Transverse colon (tissue), 4 donors: ENCODE results near the gene MYLK. TPM values are rescaled to one million over a fixed set of nuclear protein-coding genes. Genes with fewer than 3 reads are reported as not detected.

ENCODE experiments used
- DNase-seq: peaks from one replicate; pipeline ENCODE4 v3.0.0-alpha.2; 2019
- H3K27ac ChIP-seq, 4 donors: fragments of 200-600 bp; sonication (generic); 2 replicates each; pipeline ENCODE4 v1.5.1; 2016 to 2018; ENCODE audit warnings: inconsistent platforms in 4 of 4
- H3K27me3 ChIP-seq: fragments of 200-600 bp; sonication (generic); 2 replicates; pipeline ENCODE4 v1.5.1; 2017; ENCODE audit warnings: inconsistent platforms
- H3K36me3 ChIP-seq, 4 donors: fragments of 200-600 bp; sonication (generic); 2 replicates each; pipeline ENCODE4 v1.5.1; 2017 to 2019; ENCODE audit warnings: inconsistent platforms in 4 of 4
- H3K4me1 ChIP-seq, 4 donors: fragments of 200-600 bp; sonication (generic); 2 replicates each; pipeline ENCODE4 v1.5.1; 2017 to 2020; ENCODE audit warnings: inconsistent platforms in 4 of 4
- H3K4me3 ChIP-seq, 4 donors: fragments of 200-600 bp; sonication (generic); 1 replicate in 1 of 4; 2 replicates in 3 of 4; pipeline versions ENCODE4 v1.5.1 to v1.6.1; 2017 to 2019; ENCODE audit warnings: inconsistent platforms in 4 of 4
- H3K9me3 ChIP-seq, 2 donors: fragments of 200-600 bp; sonication (generic); 2 replicates each; pipeline ENCODE4 v1.5.1; 2017 to 2019; ENCODE audit warnings: inconsistent platforms in 2 of 2
- CTCF ChIP-seq, 5 experiments: fragments of 200-600 bp in 3 of 5; fragments of 450-650 bp in 2 of 5; sonication (generic) in 3 of 5; IDR thresholded peaks; 1 replicate in 2 of 5; 2 replicates in 3 of 5; pipeline ENCODE4 v1.5.1; 2016 to 2017; ENCODE audit warnings: antibody characterized with exemption in 5 of 5, inconsistent platforms in 3 of 5, mild to moderate bottlenecking in 2 of 5, moderate library complexity in 1 of 5
- EP300 ChIP-seq: sonication (generic); formaldehyde crosslinking; IDR thresholded peaks from one replicate; pipeline ENCODE4 v1.6.1; 2017; ENCODE audit warnings: antibody characterized with exemption, low read depth
- POLR2A ChIP-seq: fragments of 450-650 bp; IDR thresholded peaks from one replicate; pipeline ENCODE4 v1.6.1; 2016; ENCODE audit warnings: antibody characterized with exemption, mild to moderate bottlenecking, moderate library complexity
- POLR2AphosphoS5 ChIP-seq, 3 donors: sonication (generic); formaldehyde crosslinking; IDR thresholded peaks; one replicate each; pipeline ENCODE4 v1.6.1; 2016; ENCODE audit warnings: antibody characterized with exemption in 3 of 3
- WGBS, 2 donors: methylation state at CpG; one replicate each; pipeline ENCODE4 v1.1.5; 2018; ENCODE audit warnings: low coverage in 1 of 2; 5-methylcytosine and 5-hydroxymethylcytosine counted together
- in situ Hi-C, 4 donors: fragments of 200-750 bp; cut with MboI; loops; one replicate each; pipeline versions ENCODE4 v1.15.0 to v1.15.1; 2017; ENCODE audit warnings: low sequenced_read_pairs in 3 of 4, low pct_ligation_motif_present in 1 of 4, low pct_unique_long_range_greater_than_20kb in 1 of 4
- intact Hi-C: fragments of 100-400 bp; cut with DNase I; formaldehyde crosslinking; loops from one replicate; pipeline ENCODE4 v1.15.1; 2023; ENCODE audit warnings: low total_unique reads
- total RNA-seq, 4 donors: library from RNA; depleted of rRNA; stranded (reverse); fragments of >200 nt; gene quantifications; one replicate each; pipeline ENCODE4 v1.1.0, GENCODE V29; 2016

MYLK gene
- total RNA-seq, 4 donors from 2014 or later, result 230 to 527 (median 349) TPM

- in situ Hi-C loops (no loop called here), intact Hi-C loops (no loop called here)
- 50 to 62% methylated on average over 2 to 3 of the region's 3 CpGs for WGBS, 2 donors
These were observed 151.7 kb downstream of the MYLK start for GRCh38 chr3:123732447-123732846.

GRCh38 chr3:123730829-123731228 is 153.3 kb downstream of the MYLK start:
- Histone ChIP-seq H3K9me3 (no peaks in the 10 kb centered on the region), H3K4me1 (no peaks in the 10 kb centered on the region), H3K4me3 (no peak overlapping the region), H3K27me3 (no peaks in the 10 kb centered on the region), H3K27ac (no peak overlapping the region), H3K36me3 (no peaks in the 10 kb centered on the region)
- in situ Hi-C loops, result no loop called here
- intact Hi-C loops, result no loop called here
- 78 to 100% methylated on average over 1 to 4 of the region's 4 CpGs for WGBS, 2 donors
- DNase-seq, result no peak
- TF ChIP-seq EP300 (no peak), CTCF (IDR thresholded peaks at IDR 0.05) (no peak), POLR2A (no peak), POLR2AphosphoS5 (IDR thresholded peaks at IDR 0.05) (no peak)

More at GRCh38 chr3:123732447-123732846, 151.7 kb downstream of the MYLK start:
- Histone ChIP-seq H3K4me1 (no peaks in the 10 kb centered on the region), H3K4me3 (no peak overlapping the region), H3K27me3 (no peaks in the 10 kb centered on the region), H3K9me3 (no peaks in the 10 kb centered on the region), H3K27ac (no peak overlapping the region), H3K36me3 (no peaks in the 10 kb centered on the region)
- no peak for DNase-seq
- TF ChIP-seq POLR2A, result no peak
- no peak for TF ChIP-seq POLR2AphosphoS5 (IDR thresholded peaks at IDR 0.05)
- TF ChIP-seq CTCF (IDR thresholded peaks at IDR 0.05), result no peak
- no peak for TF ChIP-seq EP300

- Histone ChIP-seq H3K4me3 (no peak overlapping the region), H3K4me1 (no peaks in the 10 kb centered on the region), H3K36me3 (no peaks in the 10 kb centered on the region), H3K9me3 (no peaks in the 10 kb centered on the region), H3K27ac (no peak overlapping the region), H3K27me3 (no peaks in the 10 kb centered on the region)
- TF ChIP-seq POLR2A, result no peak
- no peak for TF ChIP-seq EP300
- TF ChIP-seq CTCF (IDR thresholded peaks at IDR 0.05), result no peak
- TF ChIP-seq POLR2AphosphoS5 (IDR thresholded peaks at IDR 0.05), result no peak
- WGBS, 2 donors, result 90 to 92% methylated on average over 1 to 3 of the region's 3 CpGs
- in situ Hi-C loops (no loop called here), intact Hi-C loops (loop anchor here (5.0 kb wide), 1 partner anchor 233 kb away; the partner anchor contains the start of gene CCDC14)
- no peak for DNase-seq
These were observed 155.1 kb downstream of the MYLK start for GRCh38 chr3:123728991-123729390.

- Histone ChIP-seq H3K27me3 (no peaks in the 10 kb centered on the region), H3K36me3 (no peaks in the 10 kb centered on the region), H3K4me1 (peaks cover 0 to 5% (median 0%) of the 10 kb centered on the region in 4 donors), H3K9me3 (no peaks in the 10 kb centered on the region), H3K4me3 (no peak overlapping the region), H3K27ac (no peak overlapping the region)
- in situ Hi-C loops, result no loop called here
- no peak for TF ChIP-seq POLR2AphosphoS5 (IDR thresholded peaks at IDR 0.05)
- no peak for TF ChIP-seq EP300
- TF ChIP-seq POLR2A, result no peak
- no peak for TF ChIP-seq CTCF (IDR thresholded peaks at IDR 0.05)
- DNase-seq, result no peak
- intact Hi-C loops, result loop anchor here (5.0 kb wide), 1 partner anchor 234 kb away; the partner anchor contains the start of gene CCDC14
- 65 to 69% methylated on average over 2 of the region's 2 CpGs for WGBS, 2 donors
These were observed 156.1 kb downstream of the MYLK start for GRCh38 chr3:123728014-123728413.
